IMR-90 (cell line): ENCODE results near the gene CD68. TPM values are rescaled to one million over a fixed set of nuclear protein-coding genes. Genes with fewer than 3 reads are reported as not detected.

Experiments
- ATAC-seq: fragments of 200-7000 bp; cut with Tn5 transposase; 2 replicates; pipeline ENCODE4 v1.9.1; 2020; ENCODE audit warnings: low read depth, mild to moderate bottlenecking, moderate library complexity
- BruUV-seq: library from RNA; stranded (reverse); fragments of 400-500 nt; replicated peaks from 2 replicates; lab custom pipeline; 2021; lab: Mats Ljungman, UMichigan
- CTCF ChIA-PET: fragments of 300-600 bp; formaldehyde crosslinking; extraction: SDS; loops from one replicate; lab custom pipeline; 2021; ENCODE audit warnings: antibody characterized with exemption; lab: Yijun Ruan, JAX
- POLR2A ChIA-PET: fragments of 300-600 bp; sonication (Branson Sonifier 250); formaldehyde crosslinking; loops from one replicate; lab custom pipeline; 2022; ENCODE audit warnings: antibody characterized with exemption; ENCODE audit not compliant: unreplicated experiment; lab: Charles Lee
- DNase-seq: peaks from one replicate; pipeline ENCODE4 v3.0.0; 2013
- H2AFZ ChIP-seq: replicated peaks from 2 replicates; pipeline ENCODE3; 2013; ENCODE audit warnings: low read length, mild to moderate bottlenecking; ENCODE audit not compliant: poor library complexity
- H2AK5ac ChIP-seq: 2 replicates; pipeline ENCODE4 v1.6.1; 2013; ENCODE audit warnings: low read depth, low read length, inconsistent platforms
- H2AK9ac ChIP-seq: replicated peaks from 2 replicates; pipeline ENCODE3; 2013; ENCODE audit warnings: mild to moderate bottlenecking, low read depth, low read length, moderate library complexity; ENCODE audit not compliant: poor library complexity
- H2BK120ac ChIP-seq: 2 replicates; pipeline ENCODE4 v1.6.1; 2013; ENCODE audit warnings: low read depth, low read length, inconsistent platforms
- H2BK15ac ChIP-seq: 3 replicates; pipeline ENCODE4 v1.6.1; 2013; ENCODE audit warnings: low read depth, low read length, inconsistent platforms
- H2BK20ac ChIP-seq: 2 replicates; pipeline ENCODE4 v1.6.1; 2013; ENCODE audit warnings: low read depth, mild to moderate bottlenecking, inconsistent platforms, low read length, moderate library complexity
- H2BK5ac ChIP-seq: 2 replicates; pipeline ENCODE4 v1.6.1; 2013; ENCODE audit warnings: mild to moderate bottlenecking, low read depth, low read length, inconsistent platforms; ENCODE audit not compliant: poor library complexity, severe bottlenecking
- H3K14ac ChIP-seq: replicated peaks from 2 replicates; pipeline ENCODE4 v1.6.1; 2013; ENCODE audit warnings: low read depth, low read length, inconsistent platforms
- H3K18ac ChIP-seq: 2 replicates; pipeline ENCODE4 v1.6.1; 2013; ENCODE audit warnings: low read depth, low read length, control low read depth
- H3K23ac ChIP-seq: 2 replicates; pipeline ENCODE4 v1.6.1; 2013; ENCODE audit warnings: low read depth, low read length, inconsistent platforms
- H3K27ac ChIP-seq: 2 replicates; pipeline ENCODE4 v1.5.1; 2013; ENCODE audit warnings: mild to moderate bottlenecking, control low read depth, low read length; ENCODE audit not compliant: insufficient read depth
- H3K27me3 ChIP-seq: 2 replicates; pipeline ENCODE4 v1.6.1; 2013; ENCODE audit warnings: low read length; ENCODE audit not compliant: control insufficient read depth, insufficient read depth
- H3K36me3 ChIP-seq: 2 replicates; pipeline ENCODE4 v1.6.1; 2013; ENCODE audit warnings: low read length, mixed read lengths; ENCODE audit not compliant: control insufficient read depth, insufficient read depth
- H3K4ac ChIP-seq: 2 replicates; pipeline ENCODE4 v1.6.1; 2013; ENCODE audit warnings: low read depth, low read length, inconsistent platforms
- H3K4me1 ChIP-seq: 2 replicates; pipeline ENCODE4 v1.6.1; 2013; ENCODE audit warnings: low read length, mixed read lengths; ENCODE audit not compliant: control insufficient read depth, insufficient read depth
- H3K4me2 ChIP-seq: 2 replicates; pipeline ENCODE4 v1.6.1; 2013; ENCODE audit warnings: low read depth, mild to moderate bottlenecking, control low read depth, low read length, moderate library complexity
- H3K4me3 ChIP-seq: 2 replicates; pipeline ENCODE4 v1.5.1; 2013; ENCODE audit warnings: low read depth, mild to moderate bottlenecking, control low read depth, low read length, moderate library complexity; ENCODE audit not compliant: insufficient read depth
- H3K56ac ChIP-seq: 2 replicates; pipeline ENCODE4 v1.6.1; 2013; ENCODE audit warnings: low read length, inconsistent platforms; ENCODE audit not compliant: insufficient read depth; ENCODE audit errors: extremely low read depth
- H3K79me1 ChIP-seq, 2 experiments: 2 replicates each; pipeline ENCODE4 v1.6.1; 2013; ENCODE audit warnings: low read length in 2 of 2, inconsistent platforms in 1 of 2, low read depth in 1 of 2
- H3K9ac ChIP-seq: 2 replicates; pipeline ENCODE4 v1.6.1; 2013; ENCODE audit warnings: low read depth, low read length, control low read depth
- H3K9me1 ChIP-seq: 2 replicates; pipeline ENCODE4 v1.6.1; 2013; ENCODE audit warnings: low read length, inconsistent platforms; ENCODE audit not compliant: insufficient read depth
- H3K9me3 ChIP-seq: 2 replicates; pipeline ENCODE4 v1.6.1; 2013; ENCODE audit warnings: low read length; ENCODE audit not compliant: control insufficient read depth, insufficient read depth
- H4K20me1 ChIP-seq: 2 replicates; pipeline ENCODE4 v1.6.1; 2013; ENCODE audit warnings: low read length, inconsistent platforms; ENCODE audit not compliant: insufficient read depth
- H4K5ac ChIP-seq: 2 replicates; pipeline ENCODE4 v1.6.1; 2013; ENCODE audit warnings: mild to moderate bottlenecking, low read depth, low read length, control low read depth
- H4K8ac ChIP-seq, 2 experiments: 2 replicates each; pipeline ENCODE4 v1.6.1; 2013; ENCODE audit warnings: low read depth in 2 of 2, low read length in 2 of 2, control low read depth in 1 of 2, inconsistent platforms in 1 of 2
- H4K91ac ChIP-seq: 2 replicates; pipeline ENCODE4 v1.6.1; 2013; ENCODE audit warnings: low read depth, low read length, inconsistent platforms; ENCODE audit not compliant: insufficient read depth
- MAFK ChIP-seq: IDR thresholded peaks from 2 replicates; pipeline ENCODE4 v1.6.1; 2012; ENCODE audit warnings: low read depth, low read length, improper control_type of control experiment
- MAZ ChIP-seq: IDR thresholded peaks from 2 replicates; pipeline ENCODE4 v1.6.1; 2012; ENCODE audit warnings: low read depth, mild to moderate bottlenecking, low read length, improper control_type of control experiment, moderate library complexity, borderline replicate concordance
- POLR2A ChIP-seq: IDR thresholded peaks from 2 replicates; pipeline ENCODE4 v1.6.1; 2012; ENCODE audit warnings: mild to moderate bottlenecking, low read depth, low read length
- RCOR1 ChIP-seq: IDR thresholded peaks from 2 replicates; pipeline ENCODE4 v1.6.1; 2012; ENCODE audit warnings: mild to moderate bottlenecking, low read length, improper control_type of control experiment; ENCODE audit not compliant: insufficient replicate concordance
- WGBS, 2 experiments: methylation state at CpG; one replicate each; pipeline versions ENCODE4 v1.1.5 to v1.1.7; 2013; ENCODE audit warnings: missing lambda C conversion rate in 2 of 2; ENCODE audit not compliant: insufficient read length in 1 of 2; ENCODE audit errors: extremely low coverage in 2 of 2; 5-methylcytosine and 5-hydroxymethylcytosine counted together
- dilution Hi-C: fragments of 300-500 bp; cut with HindIII; formaldehyde crosslinking; loops from one replicate; pipeline ENCODE4 v1.14.3; 2018; ENCODE audit warnings: low sequenced_read_pairs; ENCODE audit not compliant: unreplicated experiment
- in situ Hi-C: fragments of 300-500 bp; cut with MboI; formaldehyde crosslinking; loops from 3 replicates; pipeline ENCODE4 v1.14.3; 2019; ENCODE audit warnings: low sequenced_read_pairs, inconsistent platforms, mixed read lengths
- intact Hi-C: fragments of 100-400 bp; cut with micrococcal nuclease; formaldehyde crosslinking; loops from 2 replicates; pipeline ENCODE4 v1.10.0; 2022
- polyA plus RNA-seq, 3 experiments: library from polyadenylated mRNA; depleted of rRNA; stranded (reverse); fragments of >200 nt; gene quantifications; 2 replicates each; pipeline ENCODE4 v1.2.3, GENCODE V29; 2012; ENCODE audit warnings: low replicate concordance in 1 of 3
- total RNA-seq: library from RNA; depleted of rRNA; stranded (reverse); fragments of >200 nt; gene quantifications from 2 replicates; pipeline ENCODE4 v1.2.3, GENCODE V29; 2012

CD68 gene
- total and polyA plus RNA-seq, 2 of the 4 experiments (the other 2 are of a cell fraction), result 16.0 to 43.1 TPM

DNA sequence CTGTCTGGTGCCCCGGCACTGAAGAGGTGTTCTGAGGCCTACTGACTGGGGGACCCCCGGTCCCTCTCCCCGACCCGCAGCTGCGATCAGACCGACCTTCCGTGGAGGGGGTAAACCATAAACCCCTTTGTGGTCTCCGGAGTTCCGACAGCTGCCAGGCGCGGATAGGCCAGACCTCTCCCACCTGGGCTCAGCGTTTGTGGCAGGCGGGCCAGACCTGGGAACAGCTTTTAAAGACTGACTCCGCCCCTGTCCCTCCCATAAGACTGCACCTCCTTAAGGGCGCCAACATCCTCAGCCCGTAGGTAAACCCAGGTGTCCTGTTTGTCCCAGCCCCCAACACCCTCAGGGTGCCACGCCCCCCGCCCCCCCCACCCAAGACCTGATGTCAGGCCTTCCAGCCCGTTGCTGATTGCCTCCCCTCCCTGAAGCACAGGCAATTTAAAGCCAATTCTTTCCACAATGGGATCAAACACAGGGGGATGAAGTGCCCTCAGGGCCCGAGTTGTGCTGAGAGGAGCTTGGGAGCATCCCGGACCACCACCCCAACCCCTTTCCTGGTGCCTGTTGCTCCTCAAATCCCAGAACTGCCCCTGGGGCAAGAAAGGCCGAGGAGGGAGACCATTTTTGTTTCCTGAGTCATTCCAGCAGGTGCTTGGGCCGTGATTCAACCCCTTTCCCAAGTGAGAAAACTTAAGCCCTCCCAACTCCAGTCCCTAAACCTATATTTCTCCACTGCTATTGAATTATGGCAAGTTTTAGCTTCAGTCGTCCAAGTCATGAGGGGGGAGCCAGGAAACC is 10.7 kb downstream of the CD68 start, which contains the start of gene SOX15:
TSS of gene SOX15 (minus strand) at position 204 of the 801 bp plus-strand sequence. CDS start 418 bp downstream, outside the sequence.
- WGBS, 2 experiments, result 65% methylated on average over 10 of the region's 24 CpGs; no CpG with 5 or more reads in 1 of the 2 experiments
- H4K91ac ChIP-seq, result peak within 1 kb of the TSS; percentile 3; the same call in 1 of the 2 replicates
- no peaks in the 10 kb centered on the region for H3K27me3 ChIP-seq
- peak within 1 kb of the TSS; percentile 57 for H2AK5ac ChIP-seq
- H3K9me1 ChIP-seq, result peaks cover 15% of the 10 kb centered on the region
- H4K5ac ChIP-seq, result no peak within 1 kb of the TSS
- dilution Hi-C loops (no loop called here), intact Hi-C loops (loop anchor here (1.0 to 2.0 kb wide), 2 partner anchors 76 to 309 kb away; partner anchors contain the start of gene SLC2A4), in situ Hi-C loops (no loop called here)
- no TSS peak for BruUV-seq
- no peaks in the 10 kb centered on the region for H3K9me3 ChIP-seq
- peak within 1 kb of the TSS; percentile 90 for H2BK5ac ChIP-seq
- H3K9ac ChIP-seq, result peak within 1 kb of the TSS; percentile 30; the same call in 1 of the 2 replicates
- H3K4me3 ChIP-seq, result no peak within 1 kb of the TSS
- no peak within 1 kb of the TSS for H3K23ac ChIP-seq
- H3K14ac ChIP-seq, result no peak within 1 kb of the TSS
- H4K20me1 ChIP-seq, result peaks cover 15% of the 10 kb centered on the region
- peaks cover 52% of the 10 kb centered on the region for H3K36me3 ChIP-seq
- H2BK120ac ChIP-seq, result no peak within 1 kb of the TSS
- H3K79me1 ChIP-seq, result peaks cover 22 to 58% of the 10 kb centered on the region in 2 experiments
- H3K4ac ChIP-seq, result peak within 1 kb of the TSS; percentile 32; the same call in 1 of the 2 replicates
- DNase-seq (peak; percentile 57), ATAC-seq (no peak)
- peak within 1 kb of the TSS; percentile 72 for H2AFZ ChIP-seq
- peak within 1 kb of the TSS; percentile 91 for H2AK9ac ChIP-seq
- H3K18ac ChIP-seq, result no peak within 1 kb of the TSS
- H3K27ac ChIP-seq, result peak within 1 kb of the TSS; percentile 0; the same call in 1 of the 2 replicates
- no peak within 1 kb of the TSS for H3K56ac ChIP-seq
- no peak within 1 kb of the TSS for H2BK20ac ChIP-seq
- no peak within 1 kb of the TSS for H2BK15ac ChIP-seq
- TF ChIP-seq RCOR1, result peak; percentile 24
- no peak for TF ChIP-seq MAFK
- TF ChIP-seq MAZ, result no peak
- no peak for TF ChIP-seq POLR2A
- no peak within 1 kb of the TSS; the same call in 1 of the 2 replicates for H3K4me2 ChIP-seq
- H4K8ac ChIP-seq, result peak within 1 kb of the TSS in 1 of 2 experiments; percentile 57; a peak in 3 of 4 replicates
- POLR2A ChIA-PET, result interaction anchor here (0.6 to 1.1 kb wide), 3 partner anchors 10 to 13 kb away, joined by 3 to 6 read pairs (median 6); partner anchors contain the start of gene CD68
- H3K4me1 ChIP-seq, result peaks cover 31% of the 10 kb centered on the region
- CTCF ChIA-PET, result interaction anchor here (0.6 to 1.5 kb wide), 5 partner anchors 9 to 631 kb away, joined by 3 to 9 read pairs (median 4); no protein-coding TSS in a partner anchor
